Measurements from ENCODE around the gene ADGRE2.
"Not testable (repeated sequence)": the region's sequence is repeated elsewhere in the genome, so short reads cannot be mapped to it uniquely, and the experiment has no call there.

The ADGRE2 gene

DNA sequence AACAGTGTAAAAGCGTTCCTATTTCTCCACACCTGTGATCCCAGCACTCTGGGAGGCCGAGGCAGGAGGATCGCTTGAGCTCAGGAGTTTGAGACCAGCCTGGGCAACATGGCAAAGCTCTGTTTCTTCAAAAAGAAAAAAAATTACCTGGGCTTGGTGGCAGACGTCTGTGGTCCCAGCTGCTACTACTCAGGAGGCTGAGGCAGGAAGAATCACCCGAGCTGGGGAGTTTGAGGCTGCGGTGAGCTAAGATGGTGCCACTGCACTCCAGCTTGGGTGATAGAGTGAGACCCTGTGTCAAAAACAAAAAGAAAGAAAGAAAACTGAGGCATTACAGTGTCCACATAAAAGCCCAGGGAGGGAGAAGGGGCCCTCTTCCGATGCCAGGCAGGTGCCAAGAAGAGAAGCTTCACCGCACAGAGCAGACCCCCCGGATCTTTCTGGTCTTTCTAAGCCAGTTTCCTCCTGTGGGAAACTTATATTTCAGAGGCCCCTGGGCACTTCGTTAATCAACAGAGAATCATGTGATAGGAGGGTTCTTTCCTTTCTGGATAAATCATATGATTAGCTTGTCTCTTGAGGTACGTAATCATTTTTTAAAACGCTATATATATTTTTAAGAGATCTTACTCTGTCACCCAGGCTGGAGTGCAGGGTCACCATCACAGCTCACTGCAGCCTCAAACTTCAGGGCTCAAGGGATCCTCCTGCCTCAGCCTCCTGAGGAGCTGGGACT, at the start of gene ADGRE2:
Gene ADGRE2 (minus strand): TSS at position 451 of the 736 bp plus-strand sequence. CDS start 1,804 bp downstream, outside the sequence.
- DNase-seq (ENCODE audit: low spot score), result not testable (repeated sequence)

DNA sequence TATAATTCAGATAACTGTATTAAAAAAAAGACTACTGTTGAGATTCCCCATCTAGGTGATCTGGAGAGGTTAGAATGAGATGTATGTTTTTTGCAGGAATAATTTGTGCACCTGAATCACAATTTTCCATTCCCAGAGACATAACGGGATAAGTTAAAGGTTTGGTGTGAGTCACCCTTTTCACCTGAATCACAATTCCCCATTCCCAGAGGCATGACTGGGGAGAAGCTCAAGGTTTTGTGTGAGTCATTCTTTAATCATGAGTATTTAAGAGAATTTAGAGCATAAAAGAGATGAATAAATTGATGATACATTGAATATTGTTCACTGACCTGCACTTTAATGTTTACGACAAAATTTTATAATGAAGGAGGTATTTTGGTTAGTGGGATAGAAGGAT, 47.6 kb upstream of the ADGRE2 start:
- peak; percentile 54 for DNase-seq (ENCODE audit: low spot score)

DNA sequence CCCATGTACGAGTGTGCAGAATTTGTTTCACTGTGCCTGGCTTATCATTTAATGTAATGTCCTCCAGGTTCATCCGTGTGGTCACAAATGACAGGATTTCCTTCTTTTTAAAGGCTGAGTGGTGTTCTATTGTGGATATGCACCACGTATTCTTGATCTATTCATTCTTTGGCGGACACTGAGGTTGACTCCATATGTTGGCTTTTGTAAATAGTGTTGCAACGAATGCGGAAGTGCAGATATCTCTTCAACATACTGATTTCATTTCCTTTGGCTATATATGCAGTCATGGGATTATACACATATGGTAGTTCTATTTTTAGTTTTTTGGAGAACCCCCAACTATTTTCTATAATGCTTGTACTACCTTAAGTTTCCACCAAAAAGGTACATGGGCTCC, 43.6 kb upstream of the ADGRE2 start:
- DNase-seq (ENCODE audit: low spot score), result no peak

DNA sequence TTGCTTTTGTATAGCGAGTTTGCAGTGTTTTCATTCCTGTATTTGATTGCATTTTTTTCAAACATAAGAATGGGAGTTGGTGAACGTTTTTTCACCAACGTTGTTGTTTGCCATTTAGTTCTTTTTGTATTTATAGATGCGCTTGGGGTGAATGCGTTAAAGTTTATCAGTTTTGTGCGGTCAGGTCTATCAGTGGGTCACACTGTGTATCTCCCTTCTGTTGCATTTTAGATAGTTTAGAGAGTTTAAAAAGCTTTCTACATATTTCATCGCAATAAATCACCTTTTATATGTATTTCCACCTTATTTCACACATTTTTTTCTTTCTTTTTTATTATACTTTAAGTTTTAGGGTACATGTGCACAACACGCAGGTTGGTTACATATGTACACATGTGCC, 40.2 kb upstream of the ADGRE2 start:
- no peak for DNase-seq (ENCODE audit: low spot score)

DNA sequence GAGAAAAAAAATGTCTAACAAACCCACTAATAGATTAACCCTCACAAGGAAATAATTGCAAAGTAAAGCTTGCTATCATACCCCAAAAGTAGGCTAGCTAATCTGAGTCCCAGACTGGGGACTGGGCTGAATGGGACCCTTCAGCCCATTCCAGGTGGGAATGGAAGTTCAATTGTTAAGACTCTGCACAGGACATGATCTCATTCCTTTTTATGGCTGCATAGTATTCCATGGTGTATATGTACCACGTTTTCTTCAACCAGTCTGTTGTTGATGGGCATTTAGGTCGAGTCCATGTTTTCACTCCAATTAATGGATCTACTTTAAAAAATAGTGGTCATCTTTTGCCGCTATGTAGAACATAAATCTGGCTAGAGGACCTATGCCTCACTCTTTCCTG, 38.7 kb upstream of the ADGRE2 start:
- DNase-seq (ENCODE audit: low spot score), result no peak

DNA sequence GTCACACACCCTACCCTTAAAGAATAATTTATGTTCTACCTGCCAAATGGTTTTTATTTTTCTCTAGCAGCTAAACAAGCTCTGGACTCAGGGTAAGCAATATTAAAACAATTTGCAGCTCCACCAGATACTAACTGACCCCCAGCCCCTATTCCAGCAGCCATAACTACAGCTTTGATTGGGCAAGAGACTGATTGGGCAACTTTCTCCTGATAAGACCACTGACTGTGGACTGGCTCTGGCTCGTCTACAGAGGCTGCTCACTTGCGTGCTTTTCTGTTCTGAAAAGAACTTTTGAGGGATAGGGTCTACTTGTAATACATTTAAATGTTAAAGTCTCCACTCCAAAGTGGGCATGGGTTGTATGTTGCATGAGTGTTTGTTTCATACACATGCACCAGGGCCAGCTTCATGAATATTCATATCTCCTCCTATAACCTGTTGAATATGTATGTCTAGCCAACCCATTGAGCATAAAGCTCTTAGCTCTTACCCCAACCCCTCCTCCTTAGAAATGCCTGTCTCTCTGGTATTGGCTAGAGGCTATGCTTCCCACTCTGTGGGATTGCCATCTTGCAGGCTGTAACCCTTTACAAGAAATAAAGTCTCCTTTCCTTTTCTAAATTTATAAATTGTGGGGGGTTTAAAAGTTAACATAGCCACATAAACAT, 36.8 kb upstream of the ADGRE2 start:
- no peak for DNase-seq (ENCODE audit: low spot score)

DNA sequence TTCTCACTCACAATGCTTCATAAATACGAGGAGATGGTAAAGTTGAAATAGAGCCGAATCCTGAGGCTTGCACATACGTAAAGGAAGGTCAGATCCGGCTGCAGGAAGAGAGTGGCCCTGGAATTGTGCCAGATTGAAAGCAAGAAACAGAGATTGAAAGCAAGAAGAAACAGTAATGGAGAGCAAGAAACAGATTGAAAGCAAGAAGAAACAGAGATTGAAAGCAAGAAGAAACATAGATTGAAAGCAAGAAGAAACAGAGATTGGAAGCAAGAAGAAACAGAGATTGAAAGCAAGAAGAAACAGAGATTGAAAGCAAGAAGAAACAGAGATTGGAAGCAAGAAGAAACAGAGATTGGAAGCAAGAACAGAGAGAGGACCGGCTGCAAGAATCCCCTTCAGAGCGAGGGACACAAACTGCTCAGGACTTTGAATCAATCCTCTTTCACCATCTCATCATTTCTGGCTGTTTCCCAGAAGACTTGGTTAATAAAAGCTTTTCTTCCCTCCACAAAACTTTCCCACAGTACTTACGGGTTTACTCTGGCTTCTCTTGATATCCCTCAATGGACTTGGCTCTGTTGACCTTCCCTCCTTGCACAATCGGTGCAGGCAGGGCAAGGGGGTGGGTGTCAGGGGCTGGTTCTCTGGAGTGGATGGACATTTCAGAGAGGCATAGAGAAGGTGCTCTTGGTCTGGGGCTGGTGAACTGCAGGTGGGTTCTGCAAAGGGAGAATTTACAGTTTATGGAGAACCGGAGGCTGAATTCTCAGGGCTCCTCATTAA, 31.1 kb upstream of the ADGRE2 start:
- DNase-seq (ENCODE audit: low spot score), result no peak

DNA sequence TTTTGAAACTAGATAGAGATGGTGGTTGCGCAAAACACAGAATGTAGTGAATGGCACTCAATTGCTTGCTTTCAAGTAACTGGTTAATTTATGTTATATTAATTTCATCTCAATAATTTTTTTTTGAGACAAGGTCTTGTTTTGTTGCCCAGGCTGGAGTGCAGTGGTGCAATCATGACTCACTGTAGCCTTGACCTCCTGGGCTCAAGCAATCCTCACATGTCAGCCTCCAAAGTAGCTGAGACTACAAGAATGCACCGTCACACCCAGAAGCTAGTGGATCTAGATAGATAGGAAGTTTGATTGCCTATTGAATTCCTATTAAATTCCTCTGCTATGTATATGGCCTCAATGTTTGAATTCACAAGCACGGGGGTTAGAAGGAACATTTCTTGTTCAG, 26.4 kb upstream of the ADGRE2 start:
- DNase-seq (ENCODE audit: low spot score), result no peak

DNA sequence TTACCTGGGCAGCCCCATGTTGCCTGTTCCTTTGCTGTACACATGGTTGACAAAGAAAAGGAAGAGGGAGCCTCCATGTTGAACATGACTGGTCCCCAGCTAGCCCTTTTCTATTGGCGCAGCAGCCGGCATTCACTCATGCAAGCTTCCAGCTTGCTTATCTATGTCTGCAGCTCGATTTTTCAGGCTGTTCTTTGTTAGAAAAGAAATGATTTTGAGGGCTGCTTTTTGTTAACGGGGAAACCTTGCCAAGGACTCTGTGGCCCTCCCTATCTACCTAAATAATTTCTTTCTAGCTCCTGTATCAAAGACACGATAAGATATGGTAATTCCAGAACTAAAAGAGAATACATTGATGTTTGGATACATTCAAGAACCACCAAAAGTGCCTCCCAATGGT, 20.4 kb upstream of the ADGRE2 start:
- no peak for DNase-seq (ENCODE audit: low spot score)

DNA sequence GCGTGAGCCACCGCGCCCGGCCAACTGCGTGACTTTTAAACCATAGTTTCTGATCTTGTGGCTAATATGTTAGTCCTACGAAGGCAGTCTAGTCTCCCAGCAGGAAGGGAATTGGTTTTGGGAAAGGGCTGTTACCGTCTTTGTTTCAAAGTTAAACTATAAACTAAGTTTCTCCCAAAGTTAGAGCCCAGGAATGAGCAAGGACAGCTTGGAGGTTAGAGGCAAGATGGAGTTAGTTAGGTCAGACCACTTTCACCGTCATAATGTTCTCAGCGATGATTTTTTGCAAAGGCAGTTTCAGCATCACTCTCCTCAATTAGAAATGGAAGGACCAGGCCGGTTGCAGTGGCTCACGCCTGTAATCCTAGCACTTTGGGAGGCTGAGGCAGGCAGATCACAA, 17.7 kb upstream of the ADGRE2 start:
- no peak for DNase-seq (ENCODE audit: low spot score)

DNA sequence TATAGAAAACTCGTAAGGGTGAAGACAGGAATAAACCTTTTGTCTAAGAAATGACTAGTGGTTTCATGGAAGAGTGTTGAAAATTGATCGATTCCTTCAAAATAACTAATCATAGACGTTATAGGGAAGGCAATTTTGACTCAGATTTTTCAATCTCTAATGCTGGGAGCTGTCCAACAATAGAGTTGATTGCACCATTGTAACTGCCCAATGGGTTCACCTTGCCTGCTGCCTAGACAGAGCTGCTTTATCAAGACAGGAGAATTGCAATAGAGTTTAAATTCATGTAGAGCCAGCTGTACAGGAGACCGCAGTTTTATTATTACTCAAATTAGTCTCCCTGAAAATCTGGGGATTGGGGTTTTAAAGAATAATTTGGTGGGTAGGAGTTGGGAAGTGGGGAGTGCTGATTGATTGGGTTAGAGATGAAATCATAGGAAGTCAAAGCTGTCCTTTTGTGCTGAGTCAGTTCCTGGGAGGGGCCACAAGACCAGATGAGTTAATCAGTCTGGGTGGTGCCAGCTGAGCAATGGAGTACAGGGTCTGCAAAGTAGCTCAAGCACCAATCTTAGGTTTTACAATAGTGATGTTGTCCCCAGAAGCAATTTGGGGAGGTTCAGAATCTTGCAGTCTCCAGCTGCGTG, 16.8 kb upstream of the ADGRE2 start:
- DNase-seq (ENCODE audit: low spot score), result peak; percentile 12

DNA sequence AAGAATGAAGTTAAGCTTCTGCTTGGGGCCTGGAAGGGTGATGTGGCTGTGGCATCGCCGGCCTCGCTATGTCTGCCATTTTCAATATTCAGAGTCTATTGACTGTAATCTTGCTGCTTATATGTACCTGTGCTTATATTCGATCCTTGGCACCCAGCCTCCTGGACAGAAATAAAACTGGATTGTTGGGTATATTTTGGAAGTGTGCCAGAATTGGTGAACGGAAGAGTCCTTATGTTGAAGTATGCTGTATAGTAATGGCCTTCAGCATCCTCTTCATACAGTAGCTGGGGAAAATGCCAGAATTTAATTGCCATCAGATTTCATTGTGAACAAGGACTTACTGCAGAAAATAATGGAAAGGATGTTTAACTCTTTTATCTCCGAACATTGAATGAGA, 13.9 kb upstream of the ADGRE2 start:
- DNase-seq (ENCODE audit: low spot score), result not testable (repeated sequence)

DNA sequence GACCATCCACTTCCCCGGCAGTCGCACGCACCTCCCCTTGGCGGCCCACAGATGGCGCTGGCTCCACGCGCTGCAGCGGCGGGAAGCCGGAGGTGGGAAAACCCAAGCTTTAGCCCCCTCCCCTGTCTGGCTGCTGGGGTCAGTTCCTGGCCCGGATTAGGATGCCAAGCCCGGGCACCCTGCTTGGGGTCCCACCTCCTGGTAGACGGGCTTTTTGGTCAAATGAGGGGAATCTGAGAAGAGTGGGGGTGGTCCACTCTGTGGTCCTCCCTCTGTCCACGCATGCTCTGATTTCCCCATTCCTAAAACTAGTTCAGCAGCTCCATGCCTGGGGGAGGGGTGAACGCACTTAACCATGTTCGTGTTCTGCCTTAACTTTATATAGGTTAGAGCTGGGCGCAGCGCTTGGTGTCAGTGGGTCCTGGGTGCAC, 8.1 kb upstream of the ADGRE2 start:
- DNase-seq (ENCODE audit: low spot score), result peak; percentile 7

DNA sequence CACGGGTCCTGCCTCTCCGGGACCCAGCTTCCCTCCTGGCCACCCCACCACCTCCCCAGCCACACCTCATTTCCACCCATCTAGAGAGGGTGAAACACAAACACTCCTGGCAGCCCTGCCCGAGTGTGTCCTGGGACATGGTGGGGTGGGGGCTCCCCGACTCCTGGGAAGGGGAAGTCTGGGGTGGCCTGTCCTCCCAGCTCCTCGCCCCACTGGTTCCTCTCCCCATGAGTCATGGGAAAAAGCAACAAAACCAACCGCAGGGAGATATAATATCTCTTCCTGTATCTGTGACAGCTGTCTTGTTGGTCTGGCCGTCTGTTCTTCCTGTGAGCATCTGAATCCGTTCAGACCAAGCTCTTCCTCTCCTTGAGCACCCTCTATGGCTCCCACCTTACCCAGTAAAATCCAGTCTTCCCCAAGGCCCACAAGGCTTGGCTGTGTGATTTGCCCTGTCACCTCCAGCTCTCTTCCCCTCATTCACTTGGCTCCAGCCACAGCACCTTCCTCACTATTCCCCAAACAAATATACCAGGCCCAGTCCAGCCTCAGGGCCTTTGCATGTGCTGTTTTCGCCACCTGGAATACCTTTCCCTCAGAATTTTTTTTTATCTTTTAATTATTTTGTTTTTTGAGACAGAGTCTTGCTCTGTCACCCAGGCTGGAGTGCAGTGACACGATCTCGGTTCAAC, 6.9 kb upstream of the ADGRE2 start:
- peak; percentile 78 for DNase-seq (ENCODE audit: low spot score)

DNA sequence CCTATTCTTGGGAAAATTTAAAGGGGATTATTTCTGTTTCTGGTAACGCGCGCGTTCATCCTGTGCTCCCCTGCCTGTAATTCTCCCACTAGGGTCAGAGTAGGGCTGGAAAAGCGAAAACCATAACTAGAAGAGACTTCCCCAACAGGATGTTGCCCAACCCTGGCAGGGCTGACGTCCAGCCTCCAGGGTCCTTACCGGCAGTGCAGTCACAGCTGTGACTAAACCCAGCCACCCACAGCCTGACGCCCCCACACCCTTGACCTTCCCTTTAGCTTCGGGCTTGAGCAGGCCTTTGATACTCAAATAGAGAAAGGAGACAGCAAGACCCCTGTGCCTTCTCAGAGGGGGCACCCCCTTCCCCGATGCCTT, 6.4 kb upstream of the ADGRE2 start:
- DNase-seq (ENCODE audit: low spot score), result peak; percentile 52

DNA sequence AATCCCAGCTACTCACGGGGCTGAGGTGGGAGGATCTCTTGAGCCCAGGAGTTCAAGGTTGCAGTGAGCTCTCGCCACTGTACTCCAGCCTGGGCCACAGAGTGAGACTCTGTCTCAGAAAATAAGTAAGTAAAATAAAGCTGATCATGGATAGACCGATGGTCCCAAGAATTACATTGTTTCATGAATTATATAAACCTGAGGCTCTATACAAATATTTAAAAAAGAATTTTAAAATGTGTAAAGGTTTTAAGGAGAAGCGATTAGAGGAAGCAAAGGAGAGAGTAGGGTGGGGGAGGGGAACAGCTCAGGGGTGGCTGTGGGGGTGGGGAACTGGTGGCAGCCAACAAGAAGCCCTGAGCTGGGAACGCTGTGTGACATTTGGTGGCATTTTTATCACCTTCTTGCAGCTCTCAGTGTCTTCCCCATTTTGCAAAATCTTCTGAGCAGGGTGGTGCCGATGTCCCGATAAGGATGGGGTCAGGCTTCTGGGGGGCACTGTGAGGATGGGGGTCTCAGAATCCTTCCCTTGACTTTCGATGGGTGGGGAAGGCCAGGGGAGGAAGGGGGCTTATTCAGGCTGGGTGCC, 5.1 kb upstream of the ADGRE2 start:
- not testable (repeated sequence) for DNase-seq (ENCODE audit: low spot score)

DNA sequence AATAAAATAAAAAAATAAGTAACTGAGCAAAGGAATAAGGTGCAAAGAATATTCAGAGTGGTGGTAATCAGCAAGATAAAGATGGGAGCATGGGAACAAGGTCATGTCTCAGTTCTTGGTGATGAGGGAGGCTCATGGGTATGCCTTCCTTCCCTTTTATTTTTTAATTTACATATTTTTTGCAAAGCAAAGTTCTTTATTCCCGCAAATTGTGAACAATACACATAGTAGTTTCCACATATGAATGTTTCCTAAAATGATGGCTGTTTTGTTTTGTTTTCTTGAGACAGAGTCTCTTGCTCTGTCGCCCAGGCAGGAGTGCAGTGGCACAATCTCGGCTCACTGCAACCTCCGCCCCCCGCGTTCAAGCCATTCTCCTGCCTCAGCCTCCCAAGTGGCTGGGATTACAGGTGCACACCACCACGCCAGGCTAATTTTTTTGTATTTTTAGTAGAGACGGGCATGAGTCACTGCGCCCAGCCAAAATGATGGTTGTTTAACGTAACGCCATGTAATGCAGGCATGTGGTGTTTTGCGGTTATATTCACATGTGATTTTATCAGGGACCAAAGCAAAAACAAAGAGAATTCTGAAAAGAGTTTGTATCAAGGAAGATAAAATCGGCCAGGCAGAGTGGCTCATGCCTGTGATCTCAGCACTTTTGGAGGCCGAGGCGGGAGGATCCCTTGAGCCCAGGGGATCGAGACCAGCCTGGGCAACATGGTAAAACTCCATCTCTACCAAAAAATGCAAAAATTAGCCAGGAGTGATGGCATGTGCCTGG, 4.5 kb upstream of the ADGRE2 start:
- DNase-seq (ENCODE audit: low spot score), result no peak

DNA sequence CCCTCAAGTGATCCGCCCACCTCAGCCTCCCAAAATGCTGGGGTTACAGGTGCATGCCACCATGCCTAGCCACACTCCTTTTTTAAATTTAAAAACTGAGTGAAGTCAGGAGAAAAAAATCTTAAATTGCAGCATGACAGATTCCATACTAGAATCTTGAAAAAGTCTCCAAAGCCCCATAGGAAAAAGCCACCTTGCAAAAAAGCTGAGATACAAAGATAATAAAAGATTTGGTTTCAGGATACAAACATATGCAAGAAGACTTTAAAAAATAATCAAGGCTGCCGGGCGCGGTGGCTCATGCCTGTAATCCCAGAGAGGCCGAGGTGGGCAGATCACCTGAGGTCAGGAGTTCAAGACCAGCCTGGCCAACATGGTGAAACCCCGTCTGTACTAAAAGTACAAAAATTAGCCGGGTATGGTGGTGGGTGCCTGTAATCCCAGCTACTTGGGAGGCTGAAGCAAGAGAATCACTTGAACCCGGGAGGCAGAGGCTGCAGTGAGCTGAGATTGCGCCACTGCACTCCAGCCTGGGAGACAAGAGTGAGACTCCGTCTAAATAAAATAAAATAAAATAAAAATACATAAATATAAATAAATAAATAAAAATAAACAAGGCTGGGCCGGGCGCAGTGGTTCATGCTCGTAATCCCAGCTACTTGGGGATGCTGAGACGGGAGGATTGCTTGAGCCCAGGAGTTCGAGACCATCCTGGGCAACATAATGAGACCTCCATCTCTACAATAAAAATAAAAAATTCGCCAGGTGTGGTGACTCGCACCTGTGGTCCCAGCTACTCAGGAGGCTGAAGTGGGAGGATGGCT, 3.6 kb upstream of the ADGRE2 start:
- not testable (repeated sequence) for DNase-seq (ENCODE audit: low spot score)

DNA sequence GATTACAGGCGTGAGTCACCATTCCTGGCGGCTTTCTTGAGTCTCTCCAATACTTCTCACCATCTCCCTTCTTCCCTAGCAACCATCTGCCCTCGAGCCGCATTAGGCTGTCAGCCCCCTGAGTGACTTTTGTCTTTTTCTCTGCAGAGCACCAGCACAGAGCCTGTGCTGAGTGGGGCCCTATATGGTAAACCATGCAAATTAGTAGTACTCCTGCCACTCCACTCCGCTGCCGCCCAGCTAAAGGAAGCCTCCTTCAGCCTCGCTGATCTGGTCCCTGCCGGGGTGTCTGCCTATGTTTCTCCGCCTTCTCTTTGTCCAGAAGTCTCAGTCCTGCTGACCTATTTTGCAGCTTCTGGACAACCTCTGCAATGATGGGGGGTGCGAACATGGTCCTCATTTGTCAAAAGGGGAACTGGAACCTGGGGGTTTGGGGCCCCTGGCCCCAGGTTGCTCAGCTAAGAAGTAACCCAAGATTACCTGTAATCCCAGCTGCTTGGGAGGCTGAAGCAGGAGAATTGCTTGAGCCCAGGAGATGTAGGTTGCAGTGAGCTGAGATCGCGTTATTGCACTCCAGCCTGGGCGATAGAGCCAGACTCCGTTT, 2.4 kb upstream of the ADGRE2 start:
- DNase-seq (ENCODE audit: low spot score), result not testable (repeated sequence)

Data from kidney tubule cell (primary cell).